ENCODE measurements around the gene DIDO1. TPM values are rescaled to one million over a fixed set of nuclear protein-coding genes. Genes with fewer than 3 reads are reported as not detected.

DIDO1 gene
- total RNA-seq, 1 experiment from 2014 or later = 120 TPM

GRCh38 chr20:62893700-62894099, 32.6 kb downstream of the DIDO1 start:
- no peaks in the 10 kb centered on the region for H3K9me3 Mint-ChIP-seq (ENCODE audit: unreplicated experiment)
- Histone ChIP-seq H3K9me3 (no peaks in the 10 kb centered on the region), H3K27me3 (replicated peaks; ENCODE audit: control insufficient read depth, insufficient read depth, low read length) (no peaks in the 10 kb centered on the region), H3K4me1 (no peaks in the 10 kb centered on the region), H3K4me3 (ENCODE audit: low read depth, low read length) (no peak overlapping the region), H3K36me3 (ENCODE audit: control insufficient read depth, insufficient read depth, low read length) (peaks cover 13% of the 10 kb centered on the region)
- BruUV-seq (replicated peaks) = no TSS peak
- DNase-seq = no peak
- H3K27me3 Mint-ChIP-seq (ENCODE audit: insufficient read depth, unreplicated experiment) = no peaks in the 10 kb centered on the region
- ChIA-PET POLR2A (no interaction called here), CTCF (interaction anchor here (0.8 to 1.6 kb wide), 3 partner anchors 8 to 71 kb away, joined by 3 to 6 read pairs (median 4); no protein-coding TSS in a partner anchor)
- peaks cover 100% of the 10 kb centered on the region for H3K36me3 Mint-ChIP-seq (ENCODE audit: insufficient read depth, unreplicated experiment)
- H3K27ac Mint-ChIP-seq (ENCODE audit: unreplicated experiment) = no peak overlapping the region
- intact Hi-C loops (cut with micrococcal nuclease; ENCODE audit: unreplicated experiment) = no loop called here
- TF ChIP-seq CTCF (IDR thresholded peaks at IDR 0.05; ENCODE audit: insufficient read depth in 1 of 2, low read depth in 1 of 2, low read length in 1 of 2, severe bottlenecking in 1 of 2, unreplicated experiment in 1 of 2) = peak in 1 of 2 experiments; percentile 60
- no peaks in the 10 kb centered on the region for H3K4me1 Mint-ChIP-seq (ENCODE audit: low read depth, unreplicated experiment)
- no peak overlapping the region for H3K4me3 Mint-ChIP-seq (ENCODE audit: unreplicated experiment)

- Histone ChIP-seq H3K36me3 (ENCODE audit: control insufficient read depth, insufficient read depth, low read length) (peaks cover 12% of the 10 kb centered on the region), H3K9me3 (no peaks in the 10 kb centered on the region), H3K4me1 (no peaks in the 10 kb centered on the region), H3K4me3 (ENCODE audit: low read depth, low read length) (no peak overlapping the region), H3K27me3 (replicated peaks; ENCODE audit: control insufficient read depth, insufficient read depth, low read length) (no peaks in the 10 kb centered on the region)
- Mint-ChIP-seq H3K27ac (ENCODE audit: unreplicated experiment) (no peak overlapping the region), H3K9me3 (ENCODE audit: unreplicated experiment) (no peaks in the 10 kb centered on the region), H3K4me1 (ENCODE audit: low read depth, unreplicated experiment) (no peaks in the 10 kb centered on the region), H3K36me3 (ENCODE audit: insufficient read depth, unreplicated experiment) (peaks cover 100% of the 10 kb centered on the region), H3K27me3 (ENCODE audit: insufficient read depth, unreplicated experiment) (no peaks in the 10 kb centered on the region), H3K4me3 (ENCODE audit: unreplicated experiment) (no peak overlapping the region)
- POLR2A ChIA-PET = interaction anchor here (0.7 kb wide), 1 partner anchor 116 kb away, joined by 3 read pairs; no protein-coding TSS in a partner anchor
- intact Hi-C loops (cut with micrococcal nuclease; ENCODE audit: unreplicated experiment) = no loop called here
- TF ChIP-seq CTCF (IDR thresholded peaks at IDR 0.05; ENCODE audit: insufficient read depth in 1 of 2, low read depth in 1 of 2, low read length in 1 of 2, severe bottlenecking in 1 of 2, unreplicated experiment in 1 of 2) = no peak
- DNase-seq = no peak
- CTCF ChIA-PET = interaction anchor here (0.7 to 1.6 kb wide), 4 partner anchors 9 to 129 kb away, joined by 3 to 6 read pairs (median 4); no protein-coding TSS in a partner anchor
- no TSS peak for BruUV-seq (replicated peaks)
Observed at GRCh38 chr20:62892348-62893304, 33.7 kb downstream of the DIDO1 start.

- Histone ChIP-seq H3K4me1 (no peaks in the 10 kb centered on the region), H3K27me3 (replicated peaks; ENCODE audit: control insufficient read depth, insufficient read depth, low read length) (no peaks in the 10 kb centered on the region), H3K9me3 (no peaks in the 10 kb centered on the region), H3K4me3 (ENCODE audit: low read depth, low read length) (no peak overlapping the region), H3K36me3 (ENCODE audit: control insufficient read depth, insufficient read depth, low read length) (peaks cover 12% of the 10 kb centered on the region)
- TF ChIP-seq CTCF (IDR thresholded peaks at IDR 0.05; ENCODE audit: insufficient read depth in 1 of 2, low read depth in 1 of 2, low read length in 1 of 2, severe bottlenecking in 1 of 2, unreplicated experiment in 1 of 2) = no peak
- Mint-ChIP-seq H3K9me3 (ENCODE audit: unreplicated experiment) (no peaks in the 10 kb centered on the region), H3K4me3 (ENCODE audit: unreplicated experiment) (no peak overlapping the region), H3K4me1 (ENCODE audit: low read depth, unreplicated experiment) (no peaks in the 10 kb centered on the region), H3K36me3 (ENCODE audit: insufficient read depth, unreplicated experiment) (peaks cover 100% of the 10 kb centered on the region), H3K27me3 (ENCODE audit: insufficient read depth, unreplicated experiment) (no peaks in the 10 kb centered on the region), H3K27ac (ENCODE audit: unreplicated experiment) (peak overlapping the region; percentile 56)
- BruUV-seq (replicated peaks) = no TSS peak
- intact Hi-C loops (cut with micrococcal nuclease; ENCODE audit: unreplicated experiment) = no loop called here
- POLR2A ChIA-PET = interaction anchor here (0.5 kb wide), 1 partner anchor 825 kb away, joined by 4 read pairs; the partner anchor contains the start of gene TAF4
- DNase-seq = no peak
- CTCF ChIA-PET = no interaction called here
Observed at GRCh38 chr20:62891111-62891510, 35.2 kb downstream of the DIDO1 start.

Measured in Caco-2 (cell line).